Erythroblast (primary cell): ENCODE measurements around the gene MAX.
A peak's percentile ranks its signal among the peaks of the same experiment; 100 is the strongest.

ENCODE experiments used
- DNase-seq, 2 experiments: peaks; one replicate each; lab custom pipeline; 2025; lab: John Stamatoyannopoulos, UW
- GATA1 ChIP-seq: IDR thresholded peaks from 2 replicates; pipeline ENCODE4 v1.6.1; 2011; ENCODE audit warnings: low read depth, mild to moderate bottlenecking, control low read depth, low read length, moderate library complexity
- POLR2A ChIP-seq: IDR thresholded peaks from 2 replicates; pipeline ENCODE4 v1.6.1; 2011; ENCODE audit warnings: mild to moderate bottlenecking, low read length

Gene MAX

GRCh38 chr14:65074449-65075150 lies 27.7 kb downstream of the MAX start:
- no peak for DNase-seq
- TF ChIP-seq POLR2A (no peak), GATA1 (no peak)

- TF ChIP-seq GATA1 (no peak), POLR2A (no peak)
- no peak for DNase-seq
These were observed 28.6 kb downstream of the MAX start for GRCh38 chr14:65073605-65074201.

- DNase-seq, result peak; percentile 28 to 34
- TF ChIP-seq POLR2A (no peak), GATA1 (no peak)
These were observed 29.4 kb downstream of the MAX start for GRCh38 chr14:65072937-65073336.

- no peak for DNase-seq
- TF ChIP-seq POLR2A (no peak), GATA1 (no peak)
These were observed 30.1 kb downstream of the MAX start for GRCh38 chr14:65072256-65072655.

GRCh38 chr14:65071544-65071943 lies 30.8 kb downstream of the MAX start:
- TF ChIP-seq GATA1 (no peak), POLR2A (no peak)
- DNase-seq, result no peak

GRCh38 chr14:65070471-65070976 lies 31.8 kb downstream of the MAX start:
- peak; percentile 11 to 27 for DNase-seq
- TF ChIP-seq GATA1, result no peak
- no peak for TF ChIP-seq POLR2A

GRCh38 chr14:65069874-65070413 lies 32.4 kb downstream of the MAX start:
- TF ChIP-seq POLR2A (no peak), GATA1 (no peak)
- no peak for DNase-seq

- DNase-seq, result no peak
- TF ChIP-seq GATA1, result no peak
- no peak for TF ChIP-seq POLR2A
These were observed 36.6 kb downstream of the MAX start for GRCh38 chr14:65065719-65066118.

GRCh38 chr14:65062096-65063075 lies 39.9 kb downstream of the MAX start:
- no peak for TF ChIP-seq GATA1
- TF ChIP-seq POLR2A, result no peak
- no peak for DNase-seq

- TF ChIP-seq POLR2A (no peak), GATA1 (no peak)
- peak; percentile 36 to 67 for DNase-seq
These were observed 44.6 kb downstream of the MAX start for GRCh38 chr14:65057695-65058094.

GRCh38 chr14:65054471-65055085 lies 47.7 kb downstream of the MAX start:
- DNase-seq, result peak; percentile 57 to 80
- no peak for TF ChIP-seq GATA1
- TF ChIP-seq POLR2A, result no peak

- DNase-seq, result no peak
- TF ChIP-seq GATA1 (no peak), POLR2A (no peak)
These were observed 48.9 kb downstream of the MAX start for GRCh38 chr14:65053466-65053865.

- no peak for DNase-seq
- TF ChIP-seq POLR2A (no peak), GATA1 (no peak)
These were observed 49.5 kb downstream of the MAX start for GRCh38 chr14:65052832-65053231.
